ENCODE measurements around the gene STARD3NL.

The STARD3NL gene

DNA sequence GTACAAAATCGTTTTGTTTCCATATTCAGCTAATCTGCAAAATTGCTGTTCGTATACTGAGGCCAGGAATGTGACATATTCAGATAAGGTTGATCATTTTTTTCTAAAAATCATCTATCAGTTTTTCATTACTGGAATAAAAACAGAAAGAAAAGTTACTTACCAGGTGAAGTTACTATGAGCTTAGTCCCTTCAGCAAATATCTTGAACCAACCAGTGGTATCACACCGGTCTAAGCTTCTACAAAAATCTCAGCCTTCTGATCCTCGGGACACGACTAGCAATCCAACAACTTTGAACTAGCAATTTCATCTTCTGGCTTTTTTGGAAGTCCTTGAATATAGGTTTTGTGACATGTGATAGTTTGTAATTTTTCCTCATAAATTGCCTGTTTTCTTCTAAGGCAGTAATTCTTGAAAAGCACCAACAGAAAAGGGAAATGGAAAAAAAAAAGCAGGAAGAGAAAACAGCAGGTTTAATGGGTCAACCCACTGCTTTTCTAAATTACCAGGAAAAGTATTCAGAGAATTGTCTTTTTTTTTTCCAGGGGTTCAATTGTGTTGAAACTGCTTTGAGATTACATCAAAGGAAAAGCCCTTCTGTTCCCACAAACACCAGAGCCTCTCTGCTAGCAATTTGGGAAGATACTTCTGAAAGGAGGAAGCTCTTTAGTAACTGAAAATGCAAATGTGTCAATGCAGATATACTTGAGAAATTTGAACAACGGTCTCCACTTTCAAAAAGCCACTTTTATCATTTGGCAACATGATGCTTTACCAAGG, 98.2 kb downstream of the STARD3NL start:
- in situ Hi-C loops (cut with MboI; ENCODE audit: low pct_unique_long_range_greater_than_20kb, low sequenced_read_pairs, unreplicated experiment), result no loop called here
- no peak for DNase-seq (ENCODE audit: low spot score)
- TF ChIP-seq, protein P1, sequence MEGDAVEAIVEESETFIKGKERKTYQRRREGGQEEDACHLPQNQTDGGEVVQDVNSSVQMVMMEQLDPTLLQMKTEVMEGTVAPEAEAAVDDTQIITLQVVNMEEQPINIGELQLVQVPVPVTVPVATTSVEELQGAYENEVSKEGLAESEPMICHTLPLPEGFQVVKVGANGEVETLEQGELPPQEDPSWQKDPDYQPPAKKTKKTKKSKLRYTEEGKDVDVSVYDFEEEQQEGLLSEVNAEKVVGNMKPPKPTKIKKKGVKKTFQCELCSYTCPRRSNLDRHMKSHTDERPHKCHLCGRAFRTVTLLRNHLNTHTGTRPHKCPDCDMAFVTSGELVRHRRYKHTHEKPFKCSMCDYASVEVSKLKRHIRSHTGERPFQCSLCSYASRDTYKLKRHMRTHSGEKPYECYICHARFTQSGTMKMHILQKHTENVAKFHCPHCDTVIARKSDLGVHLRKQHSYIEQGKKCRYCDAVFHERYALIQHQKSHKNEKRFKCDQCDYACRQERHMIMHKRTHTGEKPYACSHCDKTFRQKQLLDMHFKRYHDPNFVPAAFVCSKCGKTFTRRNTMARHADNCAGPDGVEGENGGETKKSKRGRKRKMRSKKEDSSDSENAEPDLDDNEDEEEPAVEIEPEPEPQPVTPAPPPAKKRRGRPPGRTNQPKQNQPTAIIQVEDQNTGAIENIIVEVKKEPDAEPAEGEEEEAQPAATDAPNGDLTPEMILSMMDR (IDR thresholded peaks at IDR 0.05; ENCODE audit: extremely low read depth, insufficient read depth, missing control alignments), result no peak

DNA sequence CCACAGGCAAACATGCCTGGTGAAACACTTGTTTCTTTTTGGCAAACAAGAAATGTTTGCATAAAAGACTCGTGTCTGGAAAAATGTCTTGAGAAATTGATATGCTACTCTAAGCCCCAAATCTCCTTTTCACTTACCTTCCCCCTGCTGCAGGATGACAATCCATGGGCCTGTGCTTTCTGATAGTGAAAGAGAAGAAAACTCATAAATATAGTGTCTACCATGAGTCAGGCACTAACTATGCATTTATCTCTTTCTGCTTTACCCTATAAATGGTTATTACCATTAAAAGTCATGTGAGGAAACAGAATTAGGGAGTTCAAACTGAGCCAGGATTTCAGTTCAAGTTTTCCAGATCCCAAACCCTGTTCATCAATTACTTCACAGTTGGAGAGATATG, 102.0 kb downstream of the STARD3NL start:
- in situ Hi-C loops (cut with MboI; ENCODE audit: low pct_unique_long_range_greater_than_20kb, low sequenced_read_pairs, unreplicated experiment), result no loop called here
- DNase-seq (ENCODE audit: low spot score), result no peak
- TF ChIP-seq, protein P1 (IDR thresholded peaks at IDR 0.05; ENCODE audit: extremely low read depth, insufficient read depth, missing control alignments), result no peak
